Mucosa of descending colon (tissue), 3 donors: ENCODE results near the gene FBXO42. TPM values are rescaled to one million over a fixed set of nuclear protein-coding genes. Genes with fewer than 3 reads are reported as not detected.

Source experiments
- ATAC-seq: fragments of 200-7000 bp; cut with Tn5 transposase; one replicate; pipeline ENCODE4 v1.9.1; 2020; ENCODE audit warnings: mild to moderate bottlenecking, moderate library complexity
- DNase-seq, 3 donors: peaks; one replicate each; pipeline ENCODE4 v3.0.0-alpha.2; 2020
- H3K36me3 ChIP-seq: fragments of 200-600 bp; one replicate; pipeline ENCODE4 v1.8.0; 2021; ENCODE audit warnings: low read depth, mild to moderate bottlenecking
- H3K4me1 ChIP-seq: fragments of 200-600 bp; one replicate; pipeline ENCODE4 v1.8.0; 2021; ENCODE audit warnings: low read depth, mild to moderate bottlenecking
- H3K4me3 ChIP-seq: fragments of 200-600 bp; one replicate; pipeline ENCODE4 v1.8.0; 2021; ENCODE audit warnings: mild to moderate bottlenecking
- H3K9me3 ChIP-seq: fragments of 200-600 bp; one replicate; pipeline ENCODE4 v1.8.0; 2021; ENCODE audit warnings: mild to moderate bottlenecking
- CTCF ChIP-seq: fragments of 200-600 bp; IDR thresholded peaks from one replicate; pipeline ENCODE4 v1.8.0; 2022; ENCODE audit warnings: antibody characterized with exemption, mild to moderate bottlenecking
- intact Hi-C, 2 donors: fragments of 100-400 bp; cut with DNase I in 1 of 2; cut with micrococcal nuclease in 1 of 2; formaldehyde crosslinking; loops; one replicate each; pipeline versions ENCODE4 v1.11.0 to v1.11.1; 2022; cut with DNase I, micrococcal nuclease
- total RNA-seq, 3 donors: library from RNA; stranded (reverse); fragmentation: NEBNext Ultra II Directional in 2 of 3; extraction: Animal tissue kit (Norgen Biotek cat#: 25700) in 2 of 3; gene quantifications; one replicate each; pipeline versions ENCODE4 v1.2.1 to v1.2.4, GENCODE V29; 2021 to 2023
- donor health status: DM: no; HTN: no; CAD: no; lungs with moderate emphysema.
- donor health status: DM: no; HTN: no; CAD: no.
- donor health status: DM: no; HTN: yes; CAD: no.

The FBXO42 gene
- total RNA-seq, 3 donors from 2014 or later, result 12.9 to 20.6 (median 16.3) TPM

GRCh38 chr1:16393570-16394521 is 41.6 kb upstream of the FBXO42 start:
- Histone ChIP-seq H3K36me3 (no peaks in the 10 kb centered on the region), H3K4me3 (no peak overlapping the region)
- intact Hi-C loops, result no loop called here

GRCh38 chr1:16392740-16393569 is 40.7 kb upstream of the FBXO42 start:
- no peak overlapping the region for H3K4me3 ChIP-seq
- no peak for DNase-seq
- H3K9me3 ChIP-seq, result no peaks in the 10 kb centered on the region
- intact Hi-C loops, result no loop called here
- peaks cover 6% of the 10 kb centered on the region for H3K4me1 ChIP-seq
- no peaks in the 10 kb centered on the region for H3K36me3 ChIP-seq
- ATAC-seq, result no peak
- no peak for TF ChIP-seq CTCF

More at GRCh38 chr1:16393570-16394521, 41.6 kb upstream of the FBXO42 start:
- no peaks in the 10 kb centered on the region for H3K4me1 ChIP-seq
- ATAC-seq (no peak), DNase-seq (no peak)
- no peak for TF ChIP-seq CTCF
- H3K9me3 ChIP-seq, result no peaks in the 10 kb centered on the region

GRCh38 chr1:16391411-16391810 is 39.1 kb upstream of the FBXO42 start:
- H3K36me3 ChIP-seq, result no peaks in the 10 kb centered on the region
- intact Hi-C loops, result no loop called here
- DNase-seq (no peak), ATAC-seq (no peak)
- H3K4me1 ChIP-seq, result peaks cover 12% of the 10 kb centered on the region
- H3K4me3 ChIP-seq, result no peak overlapping the region
- no peak for TF ChIP-seq CTCF
- no peaks in the 10 kb centered on the region for H3K9me3 ChIP-seq

GRCh38 chr1:16387201-16388188 is 35.2 kb upstream of the FBXO42 start:
- no peaks in the 10 kb centered on the region for H3K36me3 ChIP-seq
- peak in 1 of 3 donors; percentile 12 for DNase-seq
- intact Hi-C loops, result no loop called here
- no peaks in the 10 kb centered on the region for H3K9me3 ChIP-seq
- no peak overlapping the region for H3K4me3 ChIP-seq
- no peak for TF ChIP-seq CTCF
- ATAC-seq, result peak; percentile 46
- H3K4me1 ChIP-seq, result peaks cover 18% of the 10 kb centered on the region
